ENCODE measurements around the gene UGT1A5.

The UGT1A5 gene

GRCh38 chr2:233799087-233799665, 86.5 kb downstream of the UGT1A5 start:
- Mint-ChIP-seq H3K9me3 (ENCODE audit: low read depth) (no peaks in the 10 kb centered on the region), H3K4me3 (no peak overlapping the region), H3K27me3 (peaks cover 3% of the 10 kb centered on the region), H3K4me1 (ENCODE audit: low read depth) (no peaks in the 10 kb centered on the region), H3K36me3 (no peaks in the 10 kb centered on the region), H3K27ac (no peak overlapping the region)

DNA sequence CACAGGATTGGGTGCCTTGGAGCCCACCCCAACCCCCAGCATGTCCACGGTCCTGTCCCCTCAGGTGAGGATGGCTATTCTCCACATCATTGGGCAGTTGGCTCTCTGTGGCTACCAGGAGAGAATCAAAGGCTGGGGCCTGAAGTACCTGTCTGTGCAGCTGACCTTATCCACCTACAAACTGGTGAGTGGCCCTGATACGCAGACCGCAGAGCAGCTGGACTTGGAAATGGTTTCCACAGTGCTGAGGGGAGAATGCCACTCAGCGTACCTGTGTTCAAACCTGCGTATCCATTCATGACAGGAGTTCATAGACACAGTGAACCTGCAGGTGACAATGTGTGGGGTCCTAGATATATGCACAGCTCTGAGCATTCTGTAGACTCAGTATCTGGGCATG, 87.0 kb downstream of the UGT1A5 start:
- H3K4me1 Mint-ChIP-seq (ENCODE audit: low read depth): no peaks in the 10 kb centered on the region
- H3K36me3 Mint-ChIP-seq: no peaks in the 10 kb centered on the region
- H3K27ac Mint-ChIP-seq: no peak overlapping the region

DNA sequence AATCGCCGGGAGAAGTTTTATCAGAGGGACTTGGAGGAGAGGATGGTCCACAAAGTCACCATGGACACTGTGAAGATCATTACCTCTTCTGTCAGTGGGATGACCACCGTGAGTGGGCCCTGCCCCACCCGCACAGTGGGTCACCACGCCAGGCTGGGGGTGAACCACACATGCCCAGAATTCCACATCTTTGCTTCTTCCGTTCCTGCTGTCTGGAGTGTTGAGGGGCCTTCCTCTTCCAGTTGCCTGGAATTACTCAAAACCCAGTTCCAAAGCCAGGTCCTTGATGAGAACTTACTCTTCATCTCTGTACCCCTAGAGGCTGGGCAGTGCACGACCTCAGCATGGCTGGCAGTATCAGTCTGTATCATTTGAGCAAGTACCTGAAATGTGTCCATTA, 87.5 kb downstream of the UGT1A5 start:
- no peak overlapping the region for H3K27ac Mint-ChIP-seq
- no peak overlapping the region for H3K4me3 Mint-ChIP-seq
- H3K4me1 Mint-ChIP-seq (ENCODE audit: low read depth): no peaks in the 10 kb centered on the region
- no peaks in the 10 kb centered on the region for H3K9me3 Mint-ChIP-seq (ENCODE audit: low read depth)
- H3K27me3 Mint-ChIP-seq: peaks cover 6% of the 10 kb centered on the region
- H3K36me3 Mint-ChIP-seq: no peaks in the 10 kb centered on the region

More for the DNA sequence above, 87.0 kb downstream of the UGT1A5 start:
- Mint-ChIP-seq H3K4me3 (no peak overlapping the region), H3K9me3 (ENCODE audit: low read depth) (no peaks in the 10 kb centered on the region), H3K27me3 (peaks cover 6% of the 10 kb centered on the region)

- no peaks in the 10 kb centered on the region for H3K4me1 Mint-ChIP-seq (ENCODE audit: low read depth)
- H3K27me3 Mint-ChIP-seq: peaks cover 6% of the 10 kb centered on the region
- H3K36me3 Mint-ChIP-seq: no peaks in the 10 kb centered on the region
- H3K9me3 Mint-ChIP-seq (ENCODE audit: low read depth): no peaks in the 10 kb centered on the region
- no peak overlapping the region for H3K4me3 Mint-ChIP-seq
- no peak overlapping the region for H3K27ac Mint-ChIP-seq
Observed at GRCh38 chr2:233801357-233802131, 88.8 kb downstream of the UGT1A5 start.

- Mint-ChIP-seq H3K36me3 (no peaks in the 10 kb centered on the region), H3K4me3 (no peak overlapping the region), H3K27me3 (peaks cover 6% of the 10 kb centered on the region), H3K4me1 (ENCODE audit: low read depth) (no peaks in the 10 kb centered on the region), H3K9me3 (ENCODE audit: low read depth) (no peaks in the 10 kb centered on the region), H3K27ac (no peak overlapping the region)
Observed at GRCh38 chr2:233802132-233802815, 89.6 kb downstream of the UGT1A5 start.

DNA sequence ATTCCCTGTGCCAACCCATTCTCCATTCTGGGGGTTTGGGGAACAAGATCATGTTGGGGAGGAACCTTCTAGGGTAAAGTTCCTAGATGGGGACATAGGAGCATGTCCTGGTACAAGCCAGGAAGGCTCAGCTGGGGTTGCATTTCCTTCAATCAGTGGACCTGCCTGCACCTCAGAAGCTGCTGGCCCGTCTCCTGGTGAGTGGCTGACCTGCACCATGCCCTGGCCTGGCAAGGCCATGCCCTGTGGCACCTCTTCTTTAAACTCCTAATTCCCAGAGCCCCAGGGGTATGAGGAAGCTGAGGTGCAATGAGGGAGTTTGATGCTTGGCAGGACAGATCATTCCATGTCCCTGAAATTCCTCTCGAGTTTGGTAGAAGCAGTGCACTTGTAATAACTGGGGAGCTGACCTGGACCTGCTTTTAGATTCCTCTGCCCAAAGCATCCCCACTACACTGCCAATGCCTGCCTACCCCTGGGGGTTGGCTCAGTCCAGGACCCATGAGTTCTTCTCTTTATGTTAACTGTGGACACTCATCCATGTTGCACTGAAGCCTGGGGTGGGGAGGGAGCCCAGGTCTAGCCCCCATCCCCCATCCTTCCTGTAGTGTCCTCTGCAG, 90.7 kb downstream of the UGT1A5 start:
- H3K27ac Mint-ChIP-seq: no peak overlapping the region
- H3K9me3 Mint-ChIP-seq (ENCODE audit: low read depth): no peaks in the 10 kb centered on the region
- peaks cover 6% of the 10 kb centered on the region for H3K27me3 Mint-ChIP-seq
- H3K4me1 Mint-ChIP-seq (ENCODE audit: low read depth): no peaks in the 10 kb centered on the region
- no peaks in the 10 kb centered on the region for H3K36me3 Mint-ChIP-seq
- no peak overlapping the region for H3K4me3 Mint-ChIP-seq

- Mint-ChIP-seq H3K4me3 (no peak overlapping the region), H3K27me3 (peaks cover 6% of the 10 kb centered on the region), H3K36me3 (no peaks in the 10 kb centered on the region), H3K27ac (no peak overlapping the region), H3K4me1 (ENCODE audit: low read depth) (no peaks in the 10 kb centered on the region), H3K9me3 (ENCODE audit: low read depth) (no peaks in the 10 kb centered on the region)
Observed at GRCh38 chr2:233803994-233804393, 91.3 kb downstream of the UGT1A5 start.

DNA sequence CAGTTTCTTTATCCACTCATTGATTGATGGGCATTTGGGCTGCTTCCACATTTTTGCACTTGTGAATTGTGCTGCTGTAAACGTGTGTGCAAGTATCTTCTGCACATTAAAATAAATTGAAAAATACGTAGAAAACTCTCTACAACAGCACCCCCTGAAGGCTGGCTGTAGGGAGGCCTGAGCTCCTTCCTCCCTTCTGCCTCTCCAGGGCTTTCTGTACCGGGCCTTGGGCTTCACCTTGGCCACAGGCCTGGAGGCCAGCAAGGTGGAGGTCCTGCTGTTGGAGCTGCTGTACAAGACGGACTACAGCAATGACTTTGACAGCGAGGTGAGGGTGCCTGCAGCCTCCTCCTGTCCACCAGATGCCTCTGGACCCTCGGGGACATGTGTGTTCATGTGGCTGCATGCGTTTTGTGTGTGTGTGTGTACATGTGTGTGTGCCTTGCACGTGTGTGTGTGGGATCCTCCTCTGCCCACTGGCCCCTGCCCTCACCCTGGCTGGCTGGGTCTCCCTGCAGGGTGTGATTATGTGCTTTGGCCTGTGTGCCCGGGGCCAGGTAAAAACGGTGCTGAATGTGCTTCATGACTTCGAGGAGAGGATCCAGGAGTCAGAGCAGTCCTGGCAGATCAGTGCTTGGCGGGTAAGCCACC, 94.6 kb downstream of the UGT1A5 start:
- Mint-ChIP-seq H3K27ac (no peak overlapping the region), H3K27me3 (peaks cover 7% of the 10 kb centered on the region), H3K9me3 (ENCODE audit: low read depth) (no peaks in the 10 kb centered on the region), H3K4me3 (no peak overlapping the region), H3K36me3 (no peaks in the 10 kb centered on the region), H3K4me1 (ENCODE audit: low read depth) (no peaks in the 10 kb centered on the region)

- Mint-ChIP-seq H3K4me1 (ENCODE audit: low read depth) (no peaks in the 10 kb centered on the region), H3K36me3 (no peaks in the 10 kb centered on the region), H3K27ac (no peak overlapping the region), H3K9me3 (ENCODE audit: low read depth) (no peaks in the 10 kb centered on the region), H3K27me3 (peaks cover 4% of the 10 kb centered on the region), H3K4me3 (no peak overlapping the region)
Observed at GRCh38 chr2:233807966-233808935, 95.5 kb downstream of the UGT1A5 start.

GRCh38 chr2:233810385-233810784, 97.7 kb downstream of the UGT1A5 start:
- Mint-ChIP-seq H3K36me3 (no peaks in the 10 kb centered on the region), H3K9me3 (ENCODE audit: low read depth) (no peaks in the 10 kb centered on the region), H3K27ac (no peak overlapping the region), H3K4me1 (ENCODE audit: low read depth) (no peaks in the 10 kb centered on the region), H3K27me3 (peaks cover 1% of the 10 kb centered on the region), H3K4me3 (no peak overlapping the region)

GRCh38 chr2:233811087-233811486, 98.4 kb downstream of the UGT1A5 start:
- H3K9me3 Mint-ChIP-seq (ENCODE audit: low read depth): no peaks in the 10 kb centered on the region
- H3K4me3 Mint-ChIP-seq: no peak overlapping the region
- no peak overlapping the region for H3K27ac Mint-ChIP-seq
- no peaks in the 10 kb centered on the region for H3K36me3 Mint-ChIP-seq
- peaks cover 1% of the 10 kb centered on the region for H3K27me3 Mint-ChIP-seq
- H3K4me1 Mint-ChIP-seq (ENCODE audit: low read depth): no peaks in the 10 kb centered on the region

DNA sequence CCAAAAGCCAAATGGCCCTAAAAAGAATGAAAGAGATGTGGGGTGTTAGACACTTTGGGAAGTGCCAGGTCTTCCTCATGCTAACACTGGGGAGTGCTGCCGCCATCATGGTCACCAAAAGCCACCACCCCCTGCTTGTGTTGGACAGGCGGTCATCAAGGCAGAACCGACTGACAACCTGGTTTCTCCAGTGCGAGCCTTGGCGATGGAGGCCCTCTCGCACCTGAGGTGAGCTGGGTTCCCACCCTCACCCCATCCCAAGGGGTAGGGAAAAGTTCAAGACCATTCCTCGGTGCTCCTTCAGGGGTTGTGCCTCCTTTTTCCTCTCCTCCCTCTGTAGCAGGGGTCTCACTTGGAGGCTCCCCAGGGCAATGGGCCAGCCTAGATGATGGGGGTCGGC, 99.0 kb downstream of the UGT1A5 start:
- Mint-ChIP-seq H3K9me3 (ENCODE audit: low read depth) (no peaks in the 10 kb centered on the region), H3K27me3 (peaks cover 1% of the 10 kb centered on the region), H3K4me3 (no peak overlapping the region), H3K36me3 (no peaks in the 10 kb centered on the region), H3K27ac (no peak overlapping the region), H3K4me1 (ENCODE audit: low read depth) (no peaks in the 10 kb centered on the region)

GRCh38 chr2:233813236-233814055, 100.7 kb downstream of the UGT1A5 start:
- Mint-ChIP-seq H3K9me3 (ENCODE audit: low read depth) (no peaks in the 10 kb centered on the region), H3K27ac (no peak overlapping the region), H3K36me3 (no peaks in the 10 kb centered on the region), H3K4me1 (ENCODE audit: low read depth) (peaks cover 2% of the 10 kb centered on the region), H3K4me3 (no peak overlapping the region), H3K27me3 (peaks cover 3% of the 10 kb centered on the region)

All from activated naive CD8-positive, alpha-beta T cell (primary cell).